ENCODE results near the gene APBA2.
A peak's percentile ranks its signal among the peaks of the same experiment; 100 is the strongest.

APBA2 gene

GRCh38 chr15:29032751-29033150 lies 147.0 kb downstream of the APBA2 start:
- no CpG with 5 or more reads among the region's 5 CpGs for WGBS, 2 donors (ENCODE audit: extremely low coverage in 2 of 2, insufficient read length in 2 of 2, insufficient replicate concordance in 1 of 2)
- Histone ChIP-seq H3K27me3 (ENCODE audit: control insufficient read depth in 3 of 3, insufficient read depth in 3 of 3, low read depth in 1 of 3, low read length in 3 of 3) (no peaks in the 10 kb centered on the region), H2AFZ (ENCODE audit: low read length) (no peak overlapping the region), H3K14ac (ENCODE audit: low read length) (peak overlapping the region; percentile 60), H3K9me3 (replicated peaks in 1 of 2; ENCODE audit: control insufficient read depth in 2 of 2, insufficient read depth in 1 of 2, low read depth in 1 of 2, low read length in 2 of 2) (peaks cover 4 to 36% of the 10 kb centered on the region in 2 donors), H3K18ac (ENCODE audit: low read length) (no peak overlapping the region), H2BK120ac (ENCODE audit: low read depth, low read length) (no peak overlapping the region), H3K9ac (ENCODE audit: low read depth, low read length, poor library complexity) (peak overlapping the region; percentile 53), H3K79me1 (ENCODE audit: low read depth, low read length) (peaks cover 7% of the 10 kb centered on the region), H3K27ac (replicated peaks; ENCODE audit: low read length) (peak overlapping the region; percentile 9), H3K4me2 (ENCODE audit: insufficient read depth, low read length, poor library complexity, severe bottlenecking) (no peak overlapping the region), H2AK5ac (ENCODE audit: low read depth, low read length) (no peak overlapping the region), H3K4me1 (ENCODE audit: control insufficient read depth in 2 of 2, insufficient read depth in 1 of 2, low read depth in 1 of 2, low read length in 2 of 2) (no peaks in the 10 kb centered on the region), H3K4ac (ENCODE audit: low read length) (no peak overlapping the region), H2BK15ac (ENCODE audit: low read length) (no peak overlapping the region), H4K91ac (ENCODE audit: low read depth, low read length, poor library complexity) (no peak overlapping the region), H3K36me3 (replicated peaks in 1 of 2; ENCODE audit: control insufficient read depth in 2 of 2, insufficient read depth in 2 of 2, low read length in 2 of 2) (no peaks in the 10 kb centered on the region), H2BK12ac (ENCODE audit: low read length) (no peak overlapping the region), H3K23ac (ENCODE audit: low read depth, low read length, poor library complexity) (no peak overlapping the region), H3K4me3 (ENCODE audit: low read length in 2 of 2) (peak overlapping the region in 1 of 2 donors; percentile 61), H4K8ac (ENCODE audit: low read depth, low read length) (no peak overlapping the region), H2BK5ac (ENCODE audit: low read length) (no peak overlapping the region)
- DNase-seq (ENCODE audit: low spot score) = no peak

DNA sequence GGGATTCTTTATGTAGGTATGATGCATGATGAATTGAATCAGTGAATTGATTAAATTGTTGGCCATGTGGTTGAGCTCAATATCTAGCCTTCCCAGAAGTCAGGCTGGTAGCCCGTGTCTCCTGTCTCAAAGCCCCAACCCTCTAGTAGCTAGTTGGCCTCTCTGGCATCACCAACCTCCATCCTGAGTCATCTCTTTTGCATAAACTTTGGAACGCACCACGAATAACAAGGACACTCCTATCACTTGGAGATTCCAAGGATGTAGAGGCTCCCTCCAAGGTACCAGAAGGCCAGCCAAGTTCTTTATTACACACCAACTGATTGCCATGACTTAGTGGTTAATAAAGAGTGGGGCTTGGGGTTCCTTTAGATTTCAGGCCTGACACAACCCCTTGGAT lies 148.4 kb downstream of the APBA2 start:
- Histone ChIP-seq H2AK5ac (ENCODE audit: low read depth, low read length) (no peak overlapping the region), H3K79me1 (ENCODE audit: low read depth, low read length) (peaks cover 7% of the 10 kb centered on the region), H3K9me3 (replicated peaks in 1 of 2; ENCODE audit: control insufficient read depth in 2 of 2, insufficient read depth in 1 of 2, low read depth in 1 of 2, low read length in 2 of 2) (peaks cover 4 to 32% of the 10 kb centered on the region in 2 donors), H3K4me2 (ENCODE audit: insufficient read depth, low read length, poor library complexity, severe bottlenecking) (no peak overlapping the region), H2AFZ (ENCODE audit: low read length) (no peak overlapping the region), H3K4me3 (ENCODE audit: low read length in 2 of 2) (no peak overlapping the region), H3K4ac (ENCODE audit: low read length) (no peak overlapping the region), H3K36me3 (replicated peaks in 1 of 2; ENCODE audit: control insufficient read depth in 2 of 2, insufficient read depth in 2 of 2, low read length in 2 of 2) (no peaks in the 10 kb centered on the region), H3K14ac (ENCODE audit: low read length) (no peak overlapping the region), H3K9ac (ENCODE audit: low read depth, low read length, poor library complexity) (no peak overlapping the region), H2BK15ac (ENCODE audit: low read length) (no peak overlapping the region), H4K91ac (ENCODE audit: low read depth, low read length, poor library complexity) (no peak overlapping the region), H3K27me3 (ENCODE audit: control insufficient read depth in 3 of 3, insufficient read depth in 3 of 3, low read depth in 1 of 3, low read length in 3 of 3) (no peaks in the 10 kb centered on the region), H2BK5ac (ENCODE audit: low read length) (no peak overlapping the region), H3K4me1 (ENCODE audit: control insufficient read depth in 2 of 2, insufficient read depth in 1 of 2, low read depth in 1 of 2, low read length in 2 of 2) (peaks cover 0 to 1% of the 10 kb centered on the region in 2 donors), H2BK120ac (ENCODE audit: low read depth, low read length) (no peak overlapping the region), H3K18ac (ENCODE audit: low read length) (no peak overlapping the region), H3K27ac (replicated peaks; ENCODE audit: low read length) (no peak overlapping the region), H2BK12ac (ENCODE audit: low read length) (no peak overlapping the region), H4K8ac (ENCODE audit: low read depth, low read length) (no peak overlapping the region), H3K23ac (ENCODE audit: low read depth, low read length, poor library complexity) (no peak overlapping the region)
- no peak for DNase-seq (ENCODE audit: low spot score)
- no CpG with 5 or more reads among the region's 3 CpGs for WGBS, 2 donors (ENCODE audit: extremely low coverage in 2 of 2, insufficient read length in 2 of 2, insufficient replicate concordance in 1 of 2)

- H3K14ac ChIP-seq (ENCODE audit: low read length) = no peak overlapping the region
- H3K79me1 ChIP-seq (ENCODE audit: low read depth, low read length) = peaks cover 5% of the 10 kb centered on the region
- H2AFZ ChIP-seq (ENCODE audit: low read length) = no peak overlapping the region
- WGBS, 2 donors (ENCODE audit: extremely low coverage in 2 of 2, insufficient read length in 2 of 2, insufficient replicate concordance in 1 of 2) = no CpG with 5 or more reads among the region's 4 CpGs
- no peak overlapping the region for H2AK5ac ChIP-seq (ENCODE audit: low read depth, low read length)
- no peak overlapping the region for H3K23ac ChIP-seq (ENCODE audit: low read depth, low read length, poor library complexity)
- no peak overlapping the region for H2BK12ac ChIP-seq (ENCODE audit: low read length)
- no peak overlapping the region for H3K18ac ChIP-seq (ENCODE audit: low read length)
- H2BK120ac ChIP-seq (ENCODE audit: low read depth, low read length) = no peak overlapping the region
- H2BK15ac ChIP-seq (ENCODE audit: low read length) = no peak overlapping the region
- H3K27ac ChIP-seq (replicated peaks; ENCODE audit: low read length) = no peak overlapping the region
- no peak overlapping the region for H3K4me3 ChIP-seq (ENCODE audit: low read length in 2 of 2)
- DNase-seq (ENCODE audit: low spot score) = no peak
- H3K9ac ChIP-seq (ENCODE audit: low read depth, low read length, poor library complexity) = no peak overlapping the region
- H4K91ac ChIP-seq (ENCODE audit: low read depth, low read length, poor library complexity) = no peak overlapping the region
- H3K4me1 ChIP-seq (ENCODE audit: control insufficient read depth in 2 of 2, insufficient read depth in 1 of 2, low read depth in 1 of 2, low read length in 2 of 2) = peaks cover 0 to 7% of the 10 kb centered on the region in 2 donors
- no peak overlapping the region for H4K8ac ChIP-seq (ENCODE audit: low read depth, low read length)
- H2BK5ac ChIP-seq (ENCODE audit: low read length) = no peak overlapping the region
- H3K27me3 ChIP-seq (ENCODE audit: control insufficient read depth in 3 of 3, insufficient read depth in 3 of 3, low read depth in 1 of 3, low read length in 3 of 3) = no peaks in the 10 kb centered on the region
- H3K4ac ChIP-seq (ENCODE audit: low read length) = no peak overlapping the region
- H3K4me2 ChIP-seq (ENCODE audit: insufficient read depth, low read length, poor library complexity, severe bottlenecking) = no peak overlapping the region
- no peaks in the 10 kb centered on the region for H3K36me3 ChIP-seq (replicated peaks in 1 of 2; ENCODE audit: control insufficient read depth in 2 of 2, insufficient read depth in 2 of 2, low read length in 2 of 2)
- H3K9me3 ChIP-seq (replicated peaks in 1 of 2; ENCODE audit: control insufficient read depth in 2 of 2, insufficient read depth in 1 of 2, low read depth in 1 of 2, low read length in 2 of 2) = peaks cover 1 to 27% of the 10 kb centered on the region in 2 donors
Observed at GRCh38 chr15:29034593-29035335, 149.0 kb downstream of the APBA2 start.

DNA sequence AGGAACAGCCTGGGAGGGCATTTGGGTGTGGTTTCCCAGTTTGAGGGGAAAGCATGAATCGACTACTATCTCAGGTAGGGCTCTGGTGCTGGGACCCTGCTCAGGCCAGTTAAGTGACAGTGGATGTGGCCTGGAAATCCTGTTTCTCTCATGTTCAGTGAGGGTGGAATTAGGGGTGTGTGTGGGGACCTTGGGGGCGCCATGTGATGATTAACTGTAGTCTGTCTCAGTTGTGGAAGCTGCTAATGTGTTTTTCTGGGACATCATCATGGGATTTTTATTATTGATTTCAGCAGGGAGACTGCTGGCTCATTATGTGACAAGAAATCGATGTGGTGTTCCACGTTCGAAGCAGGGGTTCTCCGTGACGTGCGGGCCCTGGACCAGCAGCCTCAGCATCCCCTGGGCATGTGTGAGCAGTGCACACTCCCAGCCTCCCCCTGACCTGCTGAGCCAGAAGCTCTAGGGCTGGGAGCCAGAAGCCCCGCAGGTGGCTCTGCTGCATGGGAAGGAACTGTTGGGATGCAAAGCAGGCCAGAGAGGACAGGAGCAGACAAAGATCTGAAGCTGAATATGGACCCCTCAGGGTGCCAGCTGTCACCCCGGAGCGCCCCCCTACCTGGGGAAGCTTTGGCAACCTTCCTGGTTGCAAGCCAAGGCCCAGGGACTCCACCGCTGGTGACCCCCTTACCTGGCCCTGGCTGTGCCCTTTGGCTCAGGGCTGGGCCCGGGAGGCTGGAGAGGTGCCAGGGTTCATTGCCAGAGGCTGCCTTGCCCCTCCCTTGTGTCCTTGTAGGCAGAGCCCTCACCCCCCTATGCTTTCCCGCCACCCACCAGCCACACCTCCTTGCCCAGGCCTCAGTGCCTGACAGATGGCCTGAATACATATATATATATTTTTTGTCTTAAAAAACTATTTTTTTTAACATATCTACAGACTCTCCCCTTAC lies 149.8 kb downstream of the APBA2 start:
- no peak overlapping the region for H3K4me3 ChIP-seq (ENCODE audit: low read length in 2 of 2)
- DNase-seq (ENCODE audit: low spot score) = no peak
- no peak overlapping the region for H2BK15ac ChIP-seq (ENCODE audit: low read length)
- H3K27ac ChIP-seq (replicated peaks; ENCODE audit: low read length) = no peak overlapping the region
- H3K9me3 ChIP-seq (replicated peaks in 1 of 2; ENCODE audit: control insufficient read depth in 2 of 2, insufficient read depth in 1 of 2, low read depth in 1 of 2, low read length in 2 of 2) = peaks cover 1 to 27% of the 10 kb centered on the region in 2 donors
- H3K36me3 ChIP-seq (replicated peaks in 1 of 2; ENCODE audit: control insufficient read depth in 2 of 2, insufficient read depth in 2 of 2, low read length in 2 of 2) = no peaks in the 10 kb centered on the region
- H2AK5ac ChIP-seq (ENCODE audit: low read depth, low read length) = no peak overlapping the region
- H3K18ac ChIP-seq (ENCODE audit: low read length) = no peak overlapping the region
- H3K4ac ChIP-seq (ENCODE audit: low read length) = no peak overlapping the region
- no peak overlapping the region for H2BK12ac ChIP-seq (ENCODE audit: low read length)
- no peak overlapping the region for H3K14ac ChIP-seq (ENCODE audit: low read length)
- H2BK120ac ChIP-seq (ENCODE audit: low read depth, low read length) = no peak overlapping the region
- no peaks in the 10 kb centered on the region for H3K27me3 ChIP-seq (ENCODE audit: control insufficient read depth in 3 of 3, insufficient read depth in 3 of 3, low read depth in 1 of 3, low read length in 3 of 3)
- H3K23ac ChIP-seq (ENCODE audit: low read depth, low read length, poor library complexity) = no peak overlapping the region
- H4K8ac ChIP-seq (ENCODE audit: low read depth, low read length) = no peak overlapping the region
- H3K79me1 ChIP-seq (ENCODE audit: low read depth, low read length) = peaks cover 3% of the 10 kb centered on the region
- H3K4me2 ChIP-seq (ENCODE audit: insufficient read depth, low read length, poor library complexity, severe bottlenecking) = no peak overlapping the region
- no peak overlapping the region for H2AFZ ChIP-seq (ENCODE audit: low read length)
- no CpG with 5 or more reads among the region's 14 CpGs for WGBS, 2 donors (ENCODE audit: extremely low coverage in 2 of 2, insufficient read length in 2 of 2, insufficient replicate concordance in 1 of 2)
- H3K4me1 ChIP-seq (ENCODE audit: control insufficient read depth in 2 of 2, insufficient read depth in 1 of 2, low read depth in 1 of 2, low read length in 2 of 2) = peaks cover 0 to 11% of the 10 kb centered on the region in 2 donors
- no peak overlapping the region for H2BK5ac ChIP-seq (ENCODE audit: low read length)
- no peak overlapping the region for H4K91ac ChIP-seq (ENCODE audit: low read depth, low read length, poor library complexity)
- H3K9ac ChIP-seq (ENCODE audit: low read depth, low read length, poor library complexity) = no peak overlapping the region
